Loucy (cell line): ENCODE measurements around the gene C1QL1.

Source experiments
- EZH2phosphoT487 ChIP-seq: fragments of 200-600 bp; IDR thresholded peaks from 2 replicates; pipeline ENCODE4 v1.6.1; 2018; ENCODE audit warnings: antibody characterized with exemption, mild to moderate bottlenecking, moderate library complexity, borderline replicate concordance
- TF ChIP-seq, protein P1 (sequence below): fragments of 200-600 bp; sonication (generic); conservative IDR thresholded peaks from 2 replicates; pipeline ENCODE4 v1.5.1; 2014; ENCODE audit warnings: mild to moderate bottlenecking, antibody characterized with exemption, low read length

DNA sequence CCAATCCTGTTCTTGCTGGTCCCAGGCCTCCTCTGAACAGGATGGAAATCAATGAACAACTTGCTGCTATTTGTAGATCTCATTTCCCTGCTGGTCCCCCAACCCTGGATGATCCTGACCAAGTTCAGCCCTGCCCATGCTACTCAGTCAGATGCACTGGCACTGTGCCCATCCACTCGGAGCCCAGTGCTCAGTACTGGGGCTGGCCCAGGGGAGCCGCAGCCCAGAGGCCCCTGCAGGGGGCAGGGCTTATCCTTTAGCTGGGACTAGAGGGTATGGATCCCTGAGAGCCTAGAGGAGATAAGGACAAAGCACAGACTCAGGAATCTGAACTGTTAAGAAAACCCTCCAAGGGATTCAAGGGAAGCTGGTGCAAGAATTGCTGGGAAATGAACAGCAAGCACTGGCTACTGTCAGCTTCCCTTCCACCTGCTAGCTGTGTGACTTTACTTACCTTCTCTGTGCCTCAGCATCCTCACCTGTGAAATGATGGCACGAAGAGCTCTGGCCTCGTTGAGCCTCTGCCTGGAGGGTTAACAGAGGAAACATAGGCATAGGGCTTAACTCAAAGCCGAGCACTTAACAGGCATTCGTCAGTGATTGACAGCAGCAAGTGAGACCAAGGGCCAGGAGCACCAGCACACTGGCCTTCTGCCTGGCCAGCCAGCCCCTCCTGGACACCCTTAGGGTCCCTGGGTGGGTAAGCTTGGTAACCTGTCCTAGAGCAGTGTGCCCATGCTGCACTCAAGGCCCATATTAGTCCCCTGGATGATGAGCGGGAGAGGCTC is 29.8 kb upstream of the C1QL1 start:
- no peak for TF ChIP-seq EZH2phosphoT487
- TF ChIP-seq, protein P1, sequence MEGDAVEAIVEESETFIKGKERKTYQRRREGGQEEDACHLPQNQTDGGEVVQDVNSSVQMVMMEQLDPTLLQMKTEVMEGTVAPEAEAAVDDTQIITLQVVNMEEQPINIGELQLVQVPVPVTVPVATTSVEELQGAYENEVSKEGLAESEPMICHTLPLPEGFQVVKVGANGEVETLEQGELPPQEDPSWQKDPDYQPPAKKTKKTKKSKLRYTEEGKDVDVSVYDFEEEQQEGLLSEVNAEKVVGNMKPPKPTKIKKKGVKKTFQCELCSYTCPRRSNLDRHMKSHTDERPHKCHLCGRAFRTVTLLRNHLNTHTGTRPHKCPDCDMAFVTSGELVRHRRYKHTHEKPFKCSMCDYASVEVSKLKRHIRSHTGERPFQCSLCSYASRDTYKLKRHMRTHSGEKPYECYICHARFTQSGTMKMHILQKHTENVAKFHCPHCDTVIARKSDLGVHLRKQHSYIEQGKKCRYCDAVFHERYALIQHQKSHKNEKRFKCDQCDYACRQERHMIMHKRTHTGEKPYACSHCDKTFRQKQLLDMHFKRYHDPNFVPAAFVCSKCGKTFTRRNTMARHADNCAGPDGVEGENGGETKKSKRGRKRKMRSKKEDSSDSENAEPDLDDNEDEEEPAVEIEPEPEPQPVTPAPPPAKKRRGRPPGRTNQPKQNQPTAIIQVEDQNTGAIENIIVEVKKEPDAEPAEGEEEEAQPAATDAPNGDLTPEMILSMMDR = no peak
